B cell (primary cell): ENCODE results near the gene LECT2. TPM values are rescaled to one million over a fixed set of nuclear protein-coding genes. Genes with fewer than 3 reads are reported as not detected.

ENCODE experiments used
- ATAC-seq: fragments of 200-7000 bp; cut with Tn5 transposase; one replicate; pipeline ENCODE4 v1.10.0; 2021; ENCODE audit warnings: low read depth, mild to moderate bottlenecking, moderate number of reproducible peaks, moderate library complexity
- CTCF ChIA-PET: fragments of 350-600 bp; sonication (Branson Sonifier 250); formaldehyde crosslinking; loops from one replicate; lab custom pipeline; 2021; ENCODE audit warnings: antibody characterized with exemption, inconsistent platforms; lab: Charles Lee
- POLR2A ChIA-PET: fragments of 350-600 bp; sonication (Branson Sonifier 250); formaldehyde crosslinking; loops from one replicate; lab custom pipeline; 2021; ENCODE audit warnings: antibody characterized with exemption; lab: Charles Lee
- DNase-seq: peaks from one replicate; pipeline ENCODE4 v3.0.0; 2013
- H2AFZ ChIP-seq: 2 replicates; pipeline ENCODE4 v1.6.1; 2012; ENCODE audit warnings: mild to moderate bottlenecking, low read depth, low read length; ENCODE audit not compliant: insufficient read depth, poor library complexity, severe bottlenecking
- H3K27ac ChIP-seq, 2 donors: 1 replicate in 1 of 2; 2 replicates in 1 of 2; pipeline ENCODE4 v1.5.1; 2012 to 2013; ENCODE audit warnings: low read length in 2 of 2, mild to moderate bottlenecking in 2 of 2, moderate library complexity in 1 of 2
- H3K27me3 ChIP-seq, 4 experiments: fragments of 200-600 bp in 1 of 4; sonication (generic) in 1 of 4; replicated peaks in 1 of 4; 1 replicate in 2 of 4; 2 replicates in 2 of 4; pipeline versions ENCODE4 v1.6.1 to v1.7.0; 2013 to 2016; ENCODE audit warnings: low read length in 3 of 4, mild to moderate bottlenecking in 2 of 4, mixed read lengths in 1 of 4, moderate library complexity in 1 of 4; ENCODE audit not compliant: insufficient read depth in 4 of 4, control insufficient read depth in 3 of 4; ENCODE audit errors: control extremely low read depth in 1 of 4
- H3K36me3 ChIP-seq, 2 experiments: replicated peaks in 1 of 2; 1 replicate in 1 of 2; 2 replicates in 1 of 2; pipeline versions ENCODE4 v1.6.1 to v1.7.1; 2013; ENCODE audit warnings: low read length in 1 of 2; ENCODE audit not compliant: insufficient read depth in 2 of 2, control insufficient read depth in 1 of 2; ENCODE audit errors: control extremely low read depth in 1 of 2, extremely low read depth in 1 of 2
- H3K4me1 ChIP-seq, 2 donors: fragments of 200-600 bp in 1 of 2; sonication (generic) in 1 of 2; 1 replicate in 1 of 2; 2 replicates in 1 of 2; pipeline versions ENCODE4 v1.5.1 to v1.6.1; 2013 to 2017; ENCODE audit warnings: low read length in 2 of 2; ENCODE audit not compliant: control insufficient read depth in 2 of 2, insufficient read depth in 2 of 2
- H3K4me2 ChIP-seq: replicated peaks from 2 replicates; pipeline ENCODE3; 2012; ENCODE audit warnings: mild to moderate bottlenecking, low read depth, low read length; ENCODE audit not compliant: poor library complexity, severe bottlenecking
- H3K4me3 ChIP-seq, 5 experiments: fragments of 200-600 bp in 1 of 5; sonication (generic) in 1 of 5; 1 replicate in 3 of 5; 2 replicates in 2 of 5; pipeline versions ENCODE4 v1.5.1 to v1.7.0; 2011 to 2016; ENCODE audit warnings: low read length in 4 of 5, mild to moderate bottlenecking in 4 of 5, low read depth in 2 of 5, control low read depth in 1 of 5, moderate library complexity in 1 of 5; ENCODE audit not compliant: insufficient read depth in 1 of 5; ENCODE audit errors: control extremely low read depth in 1 of 5, extremely low read depth in 1 of 5
- H3K79me2 ChIP-seq: fragments of 200-600 bp; sonication (generic); one replicate; pipeline ENCODE4 v1.6.0; 2016; ENCODE audit warnings: low read length; ENCODE audit not compliant: control insufficient read depth, insufficient read depth
- H3K9ac ChIP-seq: fragments of 200-600 bp; sonication (generic); 2 replicates; pipeline ENCODE4 v1.6.1; 2017; ENCODE audit warnings: mild to moderate bottlenecking, low read length, moderate library complexity
- H3K9me3 ChIP-seq, 3 donors: one replicate each; pipeline versions ENCODE4 v1.6.1 to v1.7.1; 2013; ENCODE audit warnings: low read length in 2 of 3; ENCODE audit not compliant: control insufficient read depth in 2 of 3, insufficient read depth in 1 of 3; ENCODE audit errors: control extremely low read depth in 1 of 3
- H4K20me1 ChIP-seq: 2 replicates; pipeline ENCODE4 v1.6.0; 2012; ENCODE audit warnings: mild to moderate bottlenecking, low read length; ENCODE audit not compliant: insufficient read depth, control insufficient read depth, poor library complexity, severe bottlenecking
- H3K27ac Mint-ChIP-seq: one replicate; pipeline ENCODE4 v1.8.0; 2021; ENCODE audit warnings: mixed read lengths
- H3K27me3 Mint-ChIP-seq: one replicate; pipeline ENCODE4 v1.8.0; 2021; ENCODE audit warnings: mixed read lengths
- H3K4me1 Mint-ChIP-seq: one replicate; pipeline ENCODE4 v1.8.0; 2021; ENCODE audit warnings: mixed read lengths
- H3K4me3 Mint-ChIP-seq: one replicate; pipeline ENCODE4 v1.8.0; 2021; ENCODE audit warnings: mixed read lengths
- H3K9me3 Mint-ChIP-seq: one replicate; pipeline ENCODE4 v1.8.0; 2022; ENCODE audit warnings: mixed read lengths; ENCODE audit not compliant: insufficient read depth
- CTCF ChIP-seq: fragments of 200-600 bp; IDR thresholded peaks from one replicate; pipeline ENCODE4 v1.8.0; 2022; ENCODE audit warnings: antibody characterized with exemption, mild to moderate bottlenecking
- EZH2 ChIP-seq: IDR thresholded peaks from 2 replicates; pipeline ENCODE4 v1.6.1; 2012; ENCODE audit warnings: borderline replicate concordance, low read depth, mild to moderate bottlenecking, moderate library complexity, low read length; ENCODE audit not compliant: insufficient read depth, poor library complexity, severe bottlenecking
- WGBS: methylation state at CpG from one replicate; pipeline ENCODE4 v1.1.5; 2013; ENCODE audit warnings: missing lambda C conversion rate; ENCODE audit not compliant: insufficient coverage; 5-methylcytosine and 5-hydroxymethylcytosine counted together
- intact Hi-C: fragments of 100-400 bp; cut with micrococcal nuclease; formaldehyde crosslinking; loops from one replicate; pipeline ENCODE4 v1.10.0; 2022
- polyA plus RNA-seq: library from polyadenylated mRNA; depleted of rRNA; stranded (reverse); fragments of >200 nt; gene quantifications from 2 replicates; pipeline ENCODE4 v1.2.3, GENCODE V29; 2012
- total RNA-seq, 2 donors: library from RNA; stranded (reverse); fragments of 120-200 nt in 1 of 2; gene quantifications; 1 replicate in 1 of 2; 2 replicates in 1 of 2; pipeline versions ENCODE4 v1.2.3 to v1.2.4, GENCODE V29; 2013 to 2022

The LECT2 gene
- total and polyA plus RNA-seq, 2 donors (not counting 1 experiment from before 2014, with no cell fraction given), result not detected

GRCh38 chr5:135920199-135920598, 34.6 kb downstream of the LECT2 start:
- Histone ChIP-seq H3K4me3 (no peak overlapping the region), H3K9me3 (no peaks in the 10 kb centered on the region), H3K4me2 (no peak overlapping the region), H3K4me1 (no peaks in the 10 kb centered on the region), H3K9ac (no peak overlapping the region), H3K79me2 (no peaks in the 10 kb centered on the region), H3K36me3 (no peaks in the 10 kb centered on the region), H2AFZ (no peak overlapping the region), H3K27me3 (peaks cover 0 to 9% (median 6%) of the 10 kb centered on the region in 4 experiments), H4K20me1 (no peaks in the 10 kb centered on the region), H3K27ac (no peak overlapping the region)
- H3K9me3 Mint-ChIP-seq, result peaks cover 1% of the 10 kb centered on the region
- DNase-seq (no peak), ATAC-seq (no peak)
- no peak overlapping the region for H3K4me3 Mint-ChIP-seq
- intact Hi-C loops, result no loop called here
- H3K27me3 Mint-ChIP-seq, result peaks cover 69% of the 10 kb centered on the region
- ChIA-PET POLR2A (no interaction called here), CTCF (no interaction called here)
- no peak overlapping the region for H3K27ac Mint-ChIP-seq
- TF ChIP-seq CTCF, result no peak
- TF ChIP-seq EZH2, result no peak
- 80% methylated on average over 1 of the region's 3 CpGs for WGBS
- H3K4me1 Mint-ChIP-seq, result no peaks in the 10 kb centered on the region

- ATAC-seq, result no peak
- Histone ChIP-seq H3K9me3 (no peaks in the 10 kb centered on the region), H3K79me2 (no peaks in the 10 kb centered on the region), H3K4me3 (no peak overlapping the region), H3K9ac (no peak overlapping the region), H3K4me2 (no peak overlapping the region), H3K36me3 (no peaks in the 10 kb centered on the region), H2AFZ (no peak overlapping the region), H3K27me3 (peaks cover 0 to 10% (median 5%) of the 10 kb centered on the region in 4 experiments), H3K27ac (no peak overlapping the region), H4K20me1 (no peaks in the 10 kb centered on the region), H3K4me1 (no peaks in the 10 kb centered on the region)
- Mint-ChIP-seq H3K4me3 (no peak overlapping the region), H3K27me3 (peaks cover 58% of the 10 kb centered on the region), H3K27ac (no peak overlapping the region), H3K4me1 (no peaks in the 10 kb centered on the region), H3K9me3 (peaks cover 1% of the 10 kb centered on the region)
- intact Hi-C loops, result no loop called here
- no peak for TF ChIP-seq CTCF
- CTCF ChIA-PET, result no interaction called here
- POLR2A ChIA-PET, result no interaction called here
- 80% methylated on average over 6 of the region's 8 CpGs for WGBS
- no peak for DNase-seq
These were observed 38.0 kb downstream of the LECT2 start for GRCh38 chr5:135916638-135917263.
